Keratinocyte (primary cell): ENCODE results near the gene BUD31. TPM values are rescaled to one million over a fixed set of nuclear protein-coding genes. Genes with fewer than 3 reads are reported as not detected.

Experiments used
- DNase-seq: peaks from one replicate; pipeline ENCODE4 v3.0.0-alpha.2; 2011; ENCODE audit warnings: low read depth, missing footprints, low spot score
- FAIRE-seq: peaks from 2 replicates; lab custom pipeline; 2011; peaks lifted over from hg19 to GRCh38; lab: Jason Lieb, UNC
- H2AFZ ChIP-seq: 2 replicates; pipeline ENCODE4 v1.6.0; 2012; ENCODE audit warnings: low read length, control low read depth, inconsistent platforms; ENCODE audit not compliant: control insufficient read depth
- H3K27ac ChIP-seq: 2 replicates; pipeline ENCODE4 v1.5.1; 2011; ENCODE audit warnings: low read length; ENCODE audit not compliant: control insufficient read depth, insufficient read depth
- H3K27me3 ChIP-seq: 3 replicates; pipeline ENCODE4 v1.6.0; 2011; ENCODE audit warnings: low read length; ENCODE audit not compliant: control insufficient read depth, insufficient read depth; ENCODE audit errors: extremely low read depth
- H3K36me3 ChIP-seq, 2 experiments: 2 replicates in 1 of 2; 3 replicates in 1 of 2; pipeline ENCODE4 v1.5.1; 2011; ENCODE audit warnings: low read length in 2 of 2, mild to moderate bottlenecking in 1 of 2; ENCODE audit not compliant: control insufficient read depth in 2 of 2, insufficient read depth in 2 of 2; ENCODE audit errors: extremely low read depth in 1 of 2
- H3K4me1 ChIP-seq: 3 replicates; pipeline ENCODE4 v1.5.1; 2011; ENCODE audit warnings: low read length; ENCODE audit not compliant: control insufficient read depth, insufficient read depth; ENCODE audit errors: extremely low read depth
- H3K4me2 ChIP-seq: 3 replicates; pipeline ENCODE4 v1.6.0; 2011; ENCODE audit warnings: low read depth, low read length; ENCODE audit not compliant: control insufficient read depth, insufficient read depth; ENCODE audit errors: extremely low read depth
- H3K4me3 ChIP-seq, 3 experiments: fragments of 200-600 bp in 1 of 3; sonication (generic) in 1 of 3; 2 replicates in 2 of 3; 3 replicates in 1 of 3; pipeline ENCODE4 v1.5.1; 2011 to 2016; ENCODE audit warnings: low read length in 3 of 3, mild to moderate bottlenecking in 3 of 3, control low read depth in 2 of 3, inconsistent platforms in 1 of 3, low read depth in 1 of 3, mixed read lengths in 1 of 3, mixed run types in 1 of 3, moderate library complexity in 1 of 3; ENCODE audit not compliant: control insufficient read depth in 2 of 3, insufficient read depth in 2 of 3; ENCODE audit errors: extremely low read depth in 1 of 3
- H3K79me2 ChIP-seq: 2 replicates; pipeline ENCODE4 v1.6.0; 2012; ENCODE audit warnings: low read length; ENCODE audit not compliant: control insufficient read depth, insufficient read depth
- H3K9ac ChIP-seq: 3 replicates; pipeline ENCODE4 v1.6.0; 2011; ENCODE audit warnings: low read length; ENCODE audit not compliant: control insufficient read depth, insufficient read depth; ENCODE audit errors: extremely low read depth
- H3K9me1 ChIP-seq: 3 replicates; pipeline ENCODE4 v1.6.0; 2011; ENCODE audit warnings: low read length; ENCODE audit not compliant: control insufficient read depth, insufficient read depth; ENCODE audit errors: extremely low read depth
- H3K9me3 ChIP-seq: 2 replicates; pipeline ENCODE4 v1.5.1; 2012; ENCODE audit warnings: low read depth, low read length; ENCODE audit not compliant: control insufficient read depth
- H4K20me1 ChIP-seq: 3 replicates; pipeline ENCODE4 v1.6.0; 2011; ENCODE audit warnings: low read length; ENCODE audit not compliant: control insufficient read depth, insufficient read depth; ENCODE audit errors: extremely low read depth
- EZH2 ChIP-seq: IDR thresholded peaks from one replicate; pipeline ENCODE4 v1.6.1; 2012; ENCODE audit warnings: inconsistent platforms, mild to moderate bottlenecking, low read length, moderate library complexity
- dilution Hi-C: fragments of 300-500 bp; cut with MboI; formaldehyde crosslinking; loops from one replicate; pipeline ENCODE4 v1.7.0; 2020; ENCODE audit warnings: low sequenced_read_pairs; ENCODE audit not compliant: extremely low pct_ligation_motif_present
- polyA plus RNA-seq, 5 experiments: library from polyadenylated mRNA; depleted of rRNA in 3 of 5; stranded (reverse) in 3 of 5; stranded (forward) in 1 of 5; unstranded in 1 of 5; fragments of >200 nt; gene quantifications; 1 replicate in 1 of 5; 2 replicates in 3 of 5; 3 replicates in 1 of 5; pipeline versions ENCODE4 v1.2.1 to v1.2.3, GENCODE V29; 2011 to 2012; ENCODE audit warnings: missing spikeins in 2 of 5, low read depth in 1 of 5, low replicate concordance in 1 of 5
- TF ChIP-seq, protein P1 (sequence below), 3 experiments: IDR thresholded peaks in 1 of 3; conservative IDR thresholded peaks in 1 of 3; optimal IDR thresholded peaks in 1 of 3; 2 replicates in 2 of 3; 3 replicates in 1 of 3; pipeline versions ENCODE3 to v1.5.1; 2011; ENCODE audit warnings: low read length in 3 of 3, mild to moderate bottlenecking in 3 of 3, moderate library complexity in 2 of 3, control low read depth in 1 of 3, inconsistent platforms in 1 of 3; ENCODE audit not compliant: insufficient read depth in 2 of 3; ENCODE audit errors: extremely low read depth in 1 of 3

The BUD31 gene
- polyA plus RNA-seq, 1 donor (not counting 4 experiments of a cell fraction or from before 2014, with no cell fraction given) = 73.3 TPM

DNA sequence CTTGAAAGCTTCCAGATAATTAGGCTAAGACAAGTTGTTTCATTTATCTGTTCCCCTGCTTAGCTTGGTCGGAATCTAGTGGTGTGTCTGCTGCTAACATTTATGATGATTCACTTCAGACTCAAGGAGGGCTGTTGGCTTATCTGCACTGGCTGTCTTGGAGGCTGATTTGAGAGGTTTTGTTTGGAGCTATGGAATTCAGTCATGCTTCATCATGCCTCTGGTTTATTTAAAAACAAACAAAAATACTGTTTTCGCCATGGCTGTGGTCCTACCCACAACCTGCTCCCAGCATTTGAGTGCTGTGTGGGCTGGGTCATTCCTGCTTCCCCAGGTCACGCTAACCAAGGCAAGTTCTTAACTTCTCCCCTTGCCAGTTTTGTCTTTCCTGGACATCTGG lies 46.0 kb upstream of the BUD31 start:
- Histone ChIP-seq H3K9me3 (no peaks in the 10 kb centered on the region), H3K27me3 (no peaks in the 10 kb centered on the region), H4K20me1 (peaks cover 4% of the 10 kb centered on the region), H3K9me1 (no peaks in the 10 kb centered on the region), H3K9ac (no peak overlapping the region), H3K36me3 (peaks cover 43% of the 10 kb centered on the region in 2 experiments), H3K4me2 (no peak overlapping the region), H3K27ac (no peak overlapping the region), H2AFZ (no peak overlapping the region), H3K79me2 (peaks cover 2% of the 10 kb centered on the region), H3K4me1 (peaks cover 6% of the 10 kb centered on the region), H3K4me3 (no peak overlapping the region)
- FAIRE-seq = no peak
- dilution Hi-C loops = no loop called here
- TF ChIP-seq EZH2 = no peak
- TF ChIP-seq, protein P1, sequence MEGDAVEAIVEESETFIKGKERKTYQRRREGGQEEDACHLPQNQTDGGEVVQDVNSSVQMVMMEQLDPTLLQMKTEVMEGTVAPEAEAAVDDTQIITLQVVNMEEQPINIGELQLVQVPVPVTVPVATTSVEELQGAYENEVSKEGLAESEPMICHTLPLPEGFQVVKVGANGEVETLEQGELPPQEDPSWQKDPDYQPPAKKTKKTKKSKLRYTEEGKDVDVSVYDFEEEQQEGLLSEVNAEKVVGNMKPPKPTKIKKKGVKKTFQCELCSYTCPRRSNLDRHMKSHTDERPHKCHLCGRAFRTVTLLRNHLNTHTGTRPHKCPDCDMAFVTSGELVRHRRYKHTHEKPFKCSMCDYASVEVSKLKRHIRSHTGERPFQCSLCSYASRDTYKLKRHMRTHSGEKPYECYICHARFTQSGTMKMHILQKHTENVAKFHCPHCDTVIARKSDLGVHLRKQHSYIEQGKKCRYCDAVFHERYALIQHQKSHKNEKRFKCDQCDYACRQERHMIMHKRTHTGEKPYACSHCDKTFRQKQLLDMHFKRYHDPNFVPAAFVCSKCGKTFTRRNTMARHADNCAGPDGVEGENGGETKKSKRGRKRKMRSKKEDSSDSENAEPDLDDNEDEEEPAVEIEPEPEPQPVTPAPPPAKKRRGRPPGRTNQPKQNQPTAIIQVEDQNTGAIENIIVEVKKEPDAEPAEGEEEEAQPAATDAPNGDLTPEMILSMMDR (optimal IDR thresholded peaks at IDR 0.05 in 1 of 3, IDR thresholded peaks at IDR 0.05 in 1 of 3, conservative IDR thresholded peaks at IDR 0.05 in 1 of 3; ENCODE audit: extremely low read depth in 1 of 3, insufficient read depth in 2 of 3, low read length in 3 of 3) = no peak
- DNase-seq = no peak

DNA sequence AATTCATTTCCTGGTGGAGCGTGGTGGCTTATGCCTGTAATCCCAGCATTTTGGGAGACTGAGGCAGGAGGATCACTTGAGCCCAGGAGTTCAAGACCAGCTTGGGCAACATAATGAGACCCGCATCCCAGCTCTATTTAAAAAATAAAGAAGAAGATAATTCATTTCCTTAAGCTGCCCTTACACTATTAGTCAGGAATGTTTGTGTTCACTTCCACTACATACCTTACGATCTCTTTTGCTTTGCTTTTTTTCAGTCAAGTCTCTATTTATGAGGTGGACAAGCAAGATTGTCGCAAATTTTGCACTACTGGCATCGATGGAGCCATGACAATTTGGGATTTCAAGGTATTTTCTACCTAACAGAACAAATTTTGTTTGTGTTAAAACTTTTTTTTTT lies 45.5 kb upstream of the BUD31 start:
- H3K9me1 ChIP-seq = no peaks in the 10 kb centered on the region
- no peak for TF ChIP-seq EZH2
- TF ChIP-seq, protein P1 (optimal IDR thresholded peaks at IDR 0.05 in 1 of 3, IDR thresholded peaks at IDR 0.05 in 1 of 3, conservative IDR thresholded peaks at IDR 0.05 in 1 of 3; ENCODE audit: extremely low read depth in 1 of 3, insufficient read depth in 2 of 3, low read length in 3 of 3) = no peak
- no peaks in the 10 kb centered on the region for H3K9me3 ChIP-seq
- peaks cover 4% of the 10 kb centered on the region for H4K20me1 ChIP-seq
- H3K79me2 ChIP-seq = peaks cover 2% of the 10 kb centered on the region
- H3K9ac ChIP-seq = no peak overlapping the region
- H3K27ac ChIP-seq = no peak overlapping the region
- H2AFZ ChIP-seq = no peak overlapping the region
- H3K4me2 ChIP-seq = no peak overlapping the region
- dilution Hi-C loops = no loop called here
- FAIRE-seq (no peak), DNase-seq (no peak)
- H3K4me3 ChIP-seq = no peak overlapping the region
- H3K27me3 ChIP-seq = no peaks in the 10 kb centered on the region
- peaks cover 38% of the 10 kb centered on the region in 2 experiments for H3K36me3 ChIP-seq
- peaks cover 6% of the 10 kb centered on the region for H3K4me1 ChIP-seq
